ENCODE data around the gene CGREF1.
"Not testable (repeated sequence)": the region's sequence is repeated elsewhere in the genome, so short reads cannot be mapped to it uniquely, and the experiment has no call there.

Gene CGREF1

GRCh38 chr2:27076323-27076722 is 42.6 kb downstream of the CGREF1 start:
- in situ Hi-C loops (cut with HindIII; ENCODE audit: low sequenced_read_pairs) = no loop called here

GRCh38 chr2:27075566-27075871 is 43.4 kb downstream of the CGREF1 start:
- in situ Hi-C loops (cut with HindIII; ENCODE audit: low sequenced_read_pairs) = not testable (repeated sequence)

GRCh38 chr2:27074738-27075565 is 44.0 kb downstream of the CGREF1 start:
- in situ Hi-C loops (cut with HindIII; ENCODE audit: low sequenced_read_pairs) = no loop called here

GRCh38 chr2:27073782-27074181 is 45.1 kb downstream of the CGREF1 start:
- in situ Hi-C loops (cut with HindIII; ENCODE audit: low sequenced_read_pairs) = no loop called here

- in situ Hi-C loops (cut with HindIII; ENCODE audit: low sequenced_read_pairs) = no loop called here
Measured at GRCh38 chr2:27072920-27073319, 46.0 kb downstream of the CGREF1 start.

- in situ Hi-C loops (cut with HindIII; ENCODE audit: low sequenced_read_pairs) = no loop called here
Measured at GRCh38 chr2:27071990-27072830, 46.7 kb downstream of the CGREF1 start.

GRCh38 chr2:27071277-27071989 is 47.5 kb downstream of the CGREF1 start, which contains the start of gene OST4:
Gene OST4, minus strand, starts transcription at chr2:27071654.
- in situ Hi-C loops (cut with HindIII; ENCODE audit: low sequenced_read_pairs) = no loop called here

- in situ Hi-C loops (cut with HindIII; ENCODE audit: low sequenced_read_pairs) = no loop called here
Measured at GRCh38 chr2:27070653-27071276, 48.2 kb downstream of the CGREF1 start.

- in situ Hi-C loops (cut with HindIII; ENCODE audit: low sequenced_read_pairs) = loop anchor here (5.0 kb wide), 1 partner anchor 88 kb away; no protein-coding TSS in a partner anchor
Measured at GRCh38 chr2:27069961-27070618, 48.8 kb downstream of the CGREF1 start.

- in situ Hi-C loops (cut with HindIII; ENCODE audit: low sequenced_read_pairs) = loop anchor here (5.0 kb wide), 1 partner anchor 87 kb away; no protein-coding TSS in a partner anchor
Measured at GRCh38 chr2:27069436-27069835, 49.5 kb downstream of the CGREF1 start.

GRCh38 chr2:27067385-27067784 is 51.5 kb downstream of the CGREF1 start:
- in situ Hi-C loops (cut with HindIII; ENCODE audit: low sequenced_read_pairs) = loop anchor here (5.0 kb wide), 1 partner anchor 85 kb away; no protein-coding TSS in a partner anchor

- in situ Hi-C loops (cut with HindIII; ENCODE audit: low sequenced_read_pairs) = loop anchor here (5.0 kb wide), 1 partner anchor 83 kb away; no protein-coding TSS in a partner anchor
Measured at GRCh38 chr2:27065128-27065527, 53.8 kb downstream of the CGREF1 start.

- in situ Hi-C loops (cut with HindIII; ENCODE audit: low sequenced_read_pairs) = no loop called here
Measured at GRCh38 chr2:27060323-27060722, 58.6 kb downstream of the CGREF1 start.

GRCh38 chr2:27059141-27059820 is 59.6 kb downstream of the CGREF1 start:
- in situ Hi-C loops (cut with HindIII; ENCODE audit: low sequenced_read_pairs) = no loop called here

- in situ Hi-C loops (cut with HindIII; ENCODE audit: low sequenced_read_pairs) = no loop called here
Measured at GRCh38 chr2:27058210-27058609, 60.7 kb downstream of the CGREF1 start.

- in situ Hi-C loops (cut with HindIII; ENCODE audit: low sequenced_read_pairs) = no loop called here
Measured at GRCh38 chr2:27057184-27057583, 61.7 kb downstream of the CGREF1 start.

- in situ Hi-C loops (cut with HindIII; ENCODE audit: low sequenced_read_pairs) = no loop called here
Measured at GRCh38 chr2:27054721-27055120, 64.2 kb downstream of the CGREF1 start.

- in situ Hi-C loops (cut with HindIII; ENCODE audit: low sequenced_read_pairs) = no loop called here
Measured at GRCh38 chr2:27053776-27054175, 65.2 kb downstream of the CGREF1 start.

- in situ Hi-C loops (cut with HindIII; ENCODE audit: low sequenced_read_pairs) = no loop called here
Measured at GRCh38 chr2:27053321-27053720, 65.6 kb downstream of the CGREF1 start.

All from endothelial cell of hepatic sinusoid (primary cell).